ENCODE measurements around the gene CADPS. TPM values are rescaled to one million over a fixed set of nuclear protein-coding genes. Genes with fewer than 3 reads are reported as not detected.

The CADPS gene
- total RNA-seq, 1 experiment from 2014 or later = not detected

DNA sequence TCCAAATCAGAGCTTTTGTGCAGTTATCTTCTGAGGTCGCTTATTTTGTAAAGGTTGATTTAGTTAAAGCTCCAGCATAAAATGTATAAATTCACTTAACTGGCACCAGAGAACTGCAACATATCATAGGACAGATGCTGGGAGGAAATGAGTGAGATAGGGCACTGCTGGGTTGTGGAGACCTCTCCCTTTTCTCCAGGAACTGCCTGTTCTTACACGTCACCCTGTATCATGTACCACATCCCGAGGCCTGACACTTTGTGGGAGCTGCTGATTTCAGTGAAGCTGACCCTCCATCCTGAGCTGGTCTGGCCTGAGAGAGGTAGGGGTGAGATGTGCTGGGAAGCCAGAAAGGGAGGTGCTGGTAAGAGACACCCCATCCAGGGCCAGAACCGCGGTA lies 288.0 kb downstream of the CADPS start:
- no peak for TF ChIP-seq EZH2 (IDR thresholded peaks at IDR 0.05; ENCODE audit: borderline replicate concordance, low read depth, low read length, poor library complexity, severe bottlenecking)
- TF ChIP-seq, protein P1, sequence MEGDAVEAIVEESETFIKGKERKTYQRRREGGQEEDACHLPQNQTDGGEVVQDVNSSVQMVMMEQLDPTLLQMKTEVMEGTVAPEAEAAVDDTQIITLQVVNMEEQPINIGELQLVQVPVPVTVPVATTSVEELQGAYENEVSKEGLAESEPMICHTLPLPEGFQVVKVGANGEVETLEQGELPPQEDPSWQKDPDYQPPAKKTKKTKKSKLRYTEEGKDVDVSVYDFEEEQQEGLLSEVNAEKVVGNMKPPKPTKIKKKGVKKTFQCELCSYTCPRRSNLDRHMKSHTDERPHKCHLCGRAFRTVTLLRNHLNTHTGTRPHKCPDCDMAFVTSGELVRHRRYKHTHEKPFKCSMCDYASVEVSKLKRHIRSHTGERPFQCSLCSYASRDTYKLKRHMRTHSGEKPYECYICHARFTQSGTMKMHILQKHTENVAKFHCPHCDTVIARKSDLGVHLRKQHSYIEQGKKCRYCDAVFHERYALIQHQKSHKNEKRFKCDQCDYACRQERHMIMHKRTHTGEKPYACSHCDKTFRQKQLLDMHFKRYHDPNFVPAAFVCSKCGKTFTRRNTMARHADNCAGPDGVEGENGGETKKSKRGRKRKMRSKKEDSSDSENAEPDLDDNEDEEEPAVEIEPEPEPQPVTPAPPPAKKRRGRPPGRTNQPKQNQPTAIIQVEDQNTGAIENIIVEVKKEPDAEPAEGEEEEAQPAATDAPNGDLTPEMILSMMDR (conservative IDR thresholded peaks at IDR 0.05; ENCODE audit: low read depth, low read length) = no peak
- no peak overlapping the region for H3K4me3 ChIP-seq (ENCODE audit: low read depth, low read length, poor library complexity, severe bottlenecking)
- no peaks in the 10 kb centered on the region for H3K4me1 ChIP-seq (ENCODE audit: insufficient read depth, low read length, poor library complexity, severe bottlenecking)
- H3K9me3 ChIP-seq (ENCODE audit: low read depth, low read length, poor library complexity, severe bottlenecking) = no peaks in the 10 kb centered on the region
- no TSS peak for BruUV-seq (replicated peaks)
- ChIA-PET POLR2A (ENCODE audit: low non-redundant PET) (no interaction called here), CTCF (no interaction called here)
- peaks cover 7% of the 10 kb centered on the region for H3K27me3 ChIP-seq (replicated peaks; ENCODE audit: insufficient read depth, low read depth, low read length, poor library complexity)
- no peaks in the 10 kb centered on the region for H3K36me3 ChIP-seq (ENCODE audit: insufficient read depth, low read length, poor library complexity, severe bottlenecking)
- intact Hi-C loops (cut with micrococcal nuclease; ENCODE audit: unreplicated experiment) = no loop called here
- no peak for DNase-seq (ENCODE audit: low spot score)
- H3K27ac ChIP-seq (ENCODE audit: low read depth, low read length, poor library complexity, severe bottlenecking) = no peak overlapping the region

DNA sequence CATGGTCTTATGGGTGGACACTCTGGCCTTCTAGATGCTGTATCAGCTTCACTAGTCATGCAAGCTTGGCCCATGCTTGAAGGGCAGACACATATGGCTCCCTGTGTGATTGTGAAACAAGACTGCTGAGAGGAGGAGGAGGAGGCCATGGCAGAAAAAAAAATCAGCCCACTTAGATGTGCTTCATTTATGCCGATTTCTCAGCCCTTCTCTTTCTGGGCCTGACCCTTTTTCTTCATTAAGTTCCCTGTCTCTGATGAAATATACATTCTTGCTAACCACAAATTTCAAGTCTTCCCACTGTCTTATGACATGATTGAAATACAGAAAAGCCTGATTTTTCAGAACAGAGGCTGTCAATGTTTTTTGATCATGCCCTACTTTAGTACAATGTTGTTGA lies 288.9 kb downstream of the CADPS start:
- CTCF ChIA-PET = no interaction called here
- no peaks in the 10 kb centered on the region for H3K36me3 ChIP-seq (ENCODE audit: insufficient read depth, low read length, poor library complexity, severe bottlenecking)
- BruUV-seq (replicated peaks) = no TSS peak
- DNase-seq (ENCODE audit: low spot score) = no peak
- H3K4me1 ChIP-seq (ENCODE audit: insufficient read depth, low read length, poor library complexity, severe bottlenecking) = no peaks in the 10 kb centered on the region
- POLR2A ChIA-PET (ENCODE audit: low non-redundant PET) = no interaction called here
- H3K9me3 ChIP-seq (ENCODE audit: low read depth, low read length, poor library complexity, severe bottlenecking) = no peaks in the 10 kb centered on the region
- no peak overlapping the region for H3K27ac ChIP-seq (ENCODE audit: low read depth, low read length, poor library complexity, severe bottlenecking)
- TF ChIP-seq, protein P1 (conservative IDR thresholded peaks at IDR 0.05; ENCODE audit: low read depth, low read length) = no peak
- TF ChIP-seq EZH2 (IDR thresholded peaks at IDR 0.05; ENCODE audit: borderline replicate concordance, low read depth, low read length, poor library complexity, severe bottlenecking) = no peak
- intact Hi-C loops (cut with micrococcal nuclease; ENCODE audit: unreplicated experiment) = no loop called here
- no peak overlapping the region for H3K4me3 ChIP-seq (ENCODE audit: low read depth, low read length, poor library complexity, severe bottlenecking)
- H3K27me3 ChIP-seq (replicated peaks; ENCODE audit: insufficient read depth, low read depth, low read length, poor library complexity) = peaks cover 7% of the 10 kb centered on the region

DNA sequence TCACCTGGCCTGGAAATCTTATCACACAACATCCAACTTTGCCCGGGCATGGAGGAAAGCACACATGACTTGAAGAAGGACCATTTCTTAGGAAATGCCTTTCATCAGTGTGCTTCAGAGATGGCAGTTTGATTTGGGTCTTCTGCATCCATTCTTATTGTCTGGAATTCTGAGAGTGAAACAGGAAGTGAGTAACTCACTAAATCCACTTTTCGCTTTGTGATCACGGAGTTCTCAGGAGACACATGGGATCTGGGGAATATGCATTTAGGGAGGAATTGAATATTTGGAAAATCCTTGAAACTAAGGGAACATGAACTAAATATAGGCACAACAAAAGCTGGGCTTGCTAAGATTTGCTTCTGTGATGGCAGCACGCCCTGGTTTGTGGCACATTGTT lies 289.4 kb downstream of the CADPS start:
- H3K27ac ChIP-seq (ENCODE audit: low read depth, low read length, poor library complexity, severe bottlenecking) = no peak overlapping the region
- no peaks in the 10 kb centered on the region for H3K36me3 ChIP-seq (ENCODE audit: insufficient read depth, low read length, poor library complexity, severe bottlenecking)
- no peaks in the 10 kb centered on the region for H3K4me1 ChIP-seq (ENCODE audit: insufficient read depth, low read length, poor library complexity, severe bottlenecking)
- TF ChIP-seq, protein P1 (conservative IDR thresholded peaks at IDR 0.05; ENCODE audit: low read depth, low read length) = no peak
- no peak for TF ChIP-seq EZH2 (IDR thresholded peaks at IDR 0.05; ENCODE audit: borderline replicate concordance, low read depth, low read length, poor library complexity, severe bottlenecking)
- ChIA-PET POLR2A (ENCODE audit: low non-redundant PET) (no interaction called here), CTCF (no interaction called here)
- no TSS peak for BruUV-seq (replicated peaks)
- H3K27me3 ChIP-seq (replicated peaks; ENCODE audit: insufficient read depth, low read depth, low read length, poor library complexity) = peaks cover 7% of the 10 kb centered on the region
- no peak overlapping the region for H3K4me3 ChIP-seq (ENCODE audit: low read depth, low read length, poor library complexity, severe bottlenecking)
- intact Hi-C loops (cut with micrococcal nuclease; ENCODE audit: unreplicated experiment) = no loop called here
- H3K9me3 ChIP-seq (ENCODE audit: low read depth, low read length, poor library complexity, severe bottlenecking) = no peaks in the 10 kb centered on the region
- DNase-seq (ENCODE audit: low spot score) = no peak

All from A673 (cell line).